HEK293 (cell line): ENCODE results near the gene NOS1AP.

Experiments used
- CTCF ChIA-PET: fragments of 350-600 bp; formaldehyde crosslinking; extraction: SDS; loops from one replicate; lab custom pipeline; 2021; ENCODE audit warnings: antibody characterized with exemption; lab: Yijun Ruan, JAX
- POLR2A ChIA-PET: fragments of 300-600 bp; formaldehyde crosslinking; extraction: SDS; loops from one replicate; lab custom pipeline; 2020; ENCODE audit warnings: antibody characterized with exemption, inconsistent platforms; lab: Yijun Ruan, JAX
- H3K27ac ChIP-seq: fragments of 200-500 bp; sonication (Bioruptor generic); 2 replicates; pipeline ENCODE4 v1.5.1; 2014; ENCODE audit warnings: low read depth, low read length, control low read depth, inconsistent platforms; ENCODE audit errors: extremely low read depth
- H3K36me3 ChIP-seq, 2 experiments: fragments of 200-500 bp in 1 of 2; sonication (Bioruptor generic) in 1 of 2; 1 replicate in 1 of 2; 2 replicates in 1 of 2; pipeline ENCODE4 v1.5.1; 2014 to 2017; ENCODE audit warnings: inconsistent platforms in 2 of 2, low read length in 2 of 2; ENCODE audit not compliant: control insufficient read depth in 2 of 2, insufficient read depth in 1 of 2
- H3K4me1 ChIP-seq: fragments of 200-500 bp; sonication (Bioruptor generic); 2 replicates; pipeline ENCODE4 v1.5.1; 2014; ENCODE audit warnings: mild to moderate bottlenecking, low read length, inconsistent platforms; ENCODE audit not compliant: control insufficient read depth, insufficient read depth
- H3K4me3 ChIP-seq: 2 replicates; pipeline ENCODE4 v1.5.1; 2011; ENCODE audit warnings: low read depth, mild to moderate bottlenecking, control low read depth, low read length, moderate library complexity
- H3K9me3 ChIP-seq: fragments of 200-500 bp; sonication (Bioruptor generic); 2 replicates; pipeline ENCODE4 v1.5.1; 2014; ENCODE audit warnings: low read depth, low read length, inconsistent platforms; ENCODE audit not compliant: control insufficient read depth, insufficient read depth
- HOXC10 ChIP-seq: sonication (generic); formaldehyde crosslinking; IDR thresholded peaks from 2 replicates; pipeline ENCODE4 v1.8.1; 2023; ENCODE audit warnings: mild to moderate bottlenecking, missing genetic modification reagents
- HOXD13 ChIP-seq: sonication (generic); formaldehyde crosslinking; IDR thresholded peaks from 2 replicates; pipeline ENCODE4 v1.8.0; 2022; ENCODE audit warnings: missing genetic modification reagents, borderline replicate concordance
- IKZF3 ChIP-seq: fragments of 450-650 bp; IDR thresholded peaks from 2 replicates; pipeline ENCODE4 v1.5.0; 2018; ENCODE audit warnings: missing biosample characterization, mild to moderate bottlenecking, missing genetic modification characterization, moderate library complexity
- KLF1 ChIP-seq: fragments of 450-650 bp; formaldehyde crosslinking; IDR thresholded peaks from 2 replicates; pipeline ENCODE4 v1.5.1; 2016; ENCODE audit warnings: missing biosample characterization, missing genetic modification characterization
- KLF10 ChIP-seq: fragments of 450-650 bp; IDR thresholded peaks from 2 replicates; pipeline ENCODE4 v1.5.1; 2018; ENCODE audit warnings: missing biosample characterization, mild to moderate bottlenecking, missing genetic modification characterization
- KLF7 ChIP-seq: fragments of 450-650 bp; formaldehyde crosslinking; IDR thresholded peaks from 2 replicates; pipeline ENCODE4 v1.5.1; 2016; ENCODE audit warnings: missing biosample characterization, missing genetic modification characterization, borderline replicate concordance
- KLF9 ChIP-seq: fragments of 450-650 bp; formaldehyde crosslinking; IDR thresholded peaks from 2 replicates; pipeline ENCODE4 v1.5.1; 2016; ENCODE audit warnings: missing biosample characterization, missing genetic modification characterization, low read depth
- MYNN ChIP-seq: fragments of 450-650 bp; formaldehyde crosslinking; IDR thresholded peaks from 2 replicates; pipeline ENCODE4 v1.5.1; 2016; ENCODE audit warnings: missing biosample characterization, missing genetic modification characterization, borderline replicate concordance
- SALL2 ChIP-seq: fragments of 450-650 bp; formaldehyde crosslinking; IDR thresholded peaks from 2 replicates; pipeline ENCODE4 v1.5.0; 2017; ENCODE audit warnings: missing biosample characterization, mild to moderate bottlenecking, missing genetic modification characterization, borderline replicate concordance
- SCRT2 ChIP-seq: fragments of 450-650 bp; formaldehyde crosslinking; IDR thresholded peaks from 2 replicates; pipeline ENCODE4 v1.5.1; 2016; ENCODE audit warnings: missing biosample characterization, missing genetic modification characterization
- WT1 ChIP-seq: fragments of 450-650 bp; formaldehyde crosslinking; IDR thresholded peaks from 2 replicates; pipeline ENCODE4 v1.5.1; 2016; ENCODE audit warnings: missing biosample characterization, missing genetic modification characterization
- ZBTB17 ChIP-seq: fragments of 450-650 bp; formaldehyde crosslinking; IDR thresholded peaks from 2 replicates; pipeline ENCODE4 v1.5.1; 2016; ENCODE audit warnings: missing biosample characterization, missing genetic modification characterization
- ZBTB8A ChIP-seq: fragments of 450-650 bp; formaldehyde crosslinking; IDR thresholded peaks from 2 replicates; pipeline ENCODE4 v1.5.1; 2016; ENCODE audit warnings: missing biosample characterization, missing genetic modification characterization
- ZFP41 ChIP-seq: fragments of 450-650 bp; formaldehyde crosslinking; IDR thresholded peaks from 2 replicates; pipeline ENCODE4 v1.5.1; 2016; ENCODE audit warnings: missing biosample characterization, missing genetic modification characterization, borderline replicate concordance
- ZNF138 ChIP-seq: fragments of 450-650 bp; formaldehyde crosslinking; IDR thresholded peaks from 2 replicates; pipeline ENCODE4 v1.5.1; 2016; ENCODE audit warnings: missing biosample characterization, missing genetic modification characterization, borderline replicate concordance
- ZNF157 ChIP-seq: fragments of 450-650 bp; formaldehyde crosslinking; IDR thresholded peaks from 2 replicates; pipeline ENCODE4 v1.5.1; 2016; ENCODE audit warnings: missing biosample characterization, missing genetic modification characterization
- ZNF184 ChIP-seq: fragments of 450-650 bp; IDR thresholded peaks from 2 replicates; pipeline ENCODE4 v1.5.1; 2018; ENCODE audit warnings: missing biosample characterization, mild to moderate bottlenecking, missing genetic modification characterization
- ZNF202 ChIP-seq: fragments of 450-650 bp; formaldehyde crosslinking; IDR thresholded peaks from 2 replicates; pipeline ENCODE4 v1.5.1; 2016; ENCODE audit warnings: missing biosample characterization, missing genetic modification characterization, borderline replicate concordance
- ZNF391 ChIP-seq: fragments of 450-650 bp; formaldehyde crosslinking; IDR thresholded peaks from 2 replicates; pipeline ENCODE4 v1.5.1; 2016; ENCODE audit warnings: low read depth, missing biosample characterization, missing genetic modification characterization, borderline replicate concordance
- ZNF624 ChIP-seq: fragments of 450-650 bp; formaldehyde crosslinking; IDR thresholded peaks from 2 replicates; pipeline ENCODE4 v1.5.1; 2017; ENCODE audit warnings: missing biosample characterization, missing genetic modification characterization
- TF ChIP-seq, protein P1 (sequence below): fragments of 450-650 bp; formaldehyde crosslinking; IDR thresholded peaks from 2 replicates; pipeline ENCODE4 v1.5.1; 2017; ENCODE audit warnings: missing biosample characterization, missing genetic modification characterization
- TF ChIP-seq, protein P2 (sequence below): fragments of 450-650 bp; IDR thresholded peaks from 2 replicates; pipeline ENCODE4 v1.5.1; 2018; ENCODE audit warnings: missing biosample characterization, missing genetic modification characterization
- TF ChIP-seq, protein P3 (sequence below): fragments of 450-650 bp; formaldehyde crosslinking; IDR thresholded peaks from 2 replicates; pipeline ENCODE4 v1.5.1; 2017; ENCODE audit warnings: missing biosample characterization, missing genetic modification characterization
- TF ChIP-seq, protein P4 (sequence below): fragments of 450-650 bp; formaldehyde crosslinking; IDR thresholded peaks from 2 replicates; pipeline ENCODE4 v1.5.1; 2016; ENCODE audit warnings: missing biosample characterization, missing genetic modification characterization

The NOS1AP gene

DNA sequence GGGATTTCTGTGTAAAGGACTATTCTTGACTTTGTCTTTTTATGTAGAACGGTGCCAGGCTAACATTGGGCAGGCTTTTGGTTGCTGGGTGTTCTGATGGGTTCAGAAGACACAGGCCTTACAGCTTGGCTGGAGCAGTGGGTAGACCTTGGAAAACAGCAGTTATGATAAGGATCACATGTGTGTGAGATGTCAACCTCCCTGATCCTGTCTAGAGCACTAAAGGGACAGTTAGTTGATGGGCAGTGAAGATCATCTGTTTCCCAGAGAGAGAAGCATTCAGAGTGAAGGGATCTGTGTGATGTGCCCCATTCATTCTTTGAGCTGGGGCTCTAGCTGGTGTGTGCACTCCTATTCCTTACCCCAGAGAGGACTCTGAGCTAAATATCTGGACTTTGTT is 88.0 kb downstream of the NOS1AP start:
- TF ChIP-seq IKZF3 (tag by site-specific recombination): no peak
- TF ChIP-seq, protein P1, sequence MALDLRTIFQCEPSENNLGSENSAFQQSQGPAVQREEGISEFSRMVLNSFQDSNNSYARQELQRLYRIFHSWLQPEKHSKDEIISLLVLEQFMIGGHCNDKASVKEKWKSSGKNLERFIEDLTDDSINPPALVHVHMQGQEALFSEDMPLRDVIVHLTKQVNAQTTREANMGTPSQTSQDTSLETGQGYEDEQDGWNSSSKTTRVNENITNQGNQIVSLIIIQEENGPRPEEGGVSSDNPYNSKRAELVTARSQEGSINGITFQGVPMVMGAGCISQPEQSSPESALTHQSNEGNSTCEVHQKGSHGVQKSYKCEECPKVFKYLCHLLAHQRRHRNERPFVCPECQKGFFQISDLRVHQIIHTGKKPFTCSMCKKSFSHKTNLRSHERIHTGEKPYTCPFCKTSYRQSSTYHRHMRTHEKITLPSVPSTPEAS (tag by site-specific recombination): no peak
- Histone ChIP-seq H3K9me3 (no peaks in the 10 kb centered on the region), H3K4me3 (no peak overlapping the region), H3K4me1 (peaks cover 14% of the 10 kb centered on the region), H3K27ac (no peak overlapping the region), H3K36me3 (no peaks in the 10 kb centered on the region)
- CTCF ChIA-PET: no interaction called here
- POLR2A ChIA-PET: no interaction called here

DNA sequence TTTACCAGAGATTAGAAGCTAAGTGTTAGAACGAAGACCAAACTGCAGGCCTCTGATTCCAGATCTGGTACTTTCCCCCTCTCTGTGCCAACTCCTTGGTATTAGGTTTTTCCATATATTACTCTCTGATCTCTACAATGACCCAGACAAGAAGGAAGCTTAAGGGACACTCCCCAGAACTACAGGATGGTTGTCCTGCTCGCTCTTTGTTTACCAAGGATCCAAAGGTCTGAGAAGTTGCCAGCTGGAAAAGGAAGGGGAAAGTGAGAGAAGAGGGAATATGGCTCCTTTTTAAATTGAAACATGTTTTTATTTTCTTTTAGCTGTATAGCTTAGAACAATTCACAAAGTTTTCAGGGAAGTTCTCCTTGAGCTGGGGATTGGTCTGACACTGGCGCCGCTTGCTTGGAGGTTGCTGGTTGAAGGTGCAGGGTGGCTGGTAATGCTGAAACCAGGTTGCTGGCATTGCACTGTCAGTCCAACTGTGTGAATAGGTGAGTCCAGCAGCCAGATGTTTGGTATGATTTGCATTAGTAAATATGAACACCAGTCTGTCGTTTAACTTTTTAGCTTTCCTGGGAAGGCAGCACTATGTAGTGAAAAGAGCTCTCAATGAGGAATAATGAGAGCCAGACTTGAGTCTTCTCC is 89.3 kb downstream of the NOS1AP start:
- H3K4me1 ChIP-seq: peaks cover 12% of the 10 kb centered on the region
- TF ChIP-seq HOXC10: no peak
- TF ChIP-seq ZBTB8A (tag by site-specific recombination): no peak
- TF ChIP-seq, protein P2, sequence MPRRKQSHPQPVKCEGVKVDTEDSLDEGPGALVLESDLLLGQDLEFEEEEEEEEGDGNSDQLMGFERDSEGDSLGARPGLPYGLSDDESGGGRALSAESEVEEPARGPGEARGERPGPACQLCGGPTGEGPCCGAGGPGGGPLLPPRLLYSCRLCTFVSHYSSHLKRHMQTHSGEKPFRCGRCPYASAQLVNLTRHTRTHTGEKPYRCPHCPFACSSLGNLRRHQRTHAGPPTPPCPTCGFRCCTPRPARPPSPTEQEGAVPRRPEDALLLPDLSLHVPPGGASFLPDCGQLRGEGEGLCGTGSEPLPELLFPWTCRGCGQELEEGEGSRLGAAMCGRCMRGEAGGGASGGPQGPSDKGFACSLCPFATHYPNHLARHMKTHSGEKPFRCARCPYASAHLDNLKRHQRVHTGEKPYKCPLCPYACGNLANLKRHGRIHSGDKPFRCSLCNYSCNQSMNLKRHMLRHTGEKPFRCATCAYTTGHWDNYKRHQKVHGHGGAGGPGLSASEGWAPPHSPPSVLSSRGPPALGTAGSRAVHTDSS (tag by site-specific recombination): no peak
- TF ChIP-seq HOXD13: no peak
- no peak for TF ChIP-seq MYNN
- TF ChIP-seq, protein P3, sequence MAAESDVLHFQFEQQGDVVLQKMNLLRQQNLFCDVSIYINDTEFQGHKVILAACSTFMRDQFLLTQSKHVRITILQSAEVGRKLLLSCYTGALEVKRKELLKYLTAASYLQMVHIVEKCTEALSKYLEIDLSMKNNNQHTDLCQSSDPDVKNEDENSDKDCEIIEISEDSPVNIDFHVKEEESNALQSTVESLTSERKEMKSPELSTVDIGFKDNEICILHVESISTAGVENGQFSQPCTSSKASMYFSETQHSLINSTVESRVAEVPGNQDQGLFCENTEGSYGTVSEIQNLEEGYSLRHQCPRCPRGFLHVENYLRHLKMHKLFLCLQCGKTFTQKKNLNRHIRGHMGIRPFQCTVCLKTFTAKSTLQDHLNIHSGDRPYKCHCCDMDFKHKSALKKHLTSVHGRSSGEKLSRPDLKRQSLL (tag by site-specific recombination): no peak
- no peak for TF ChIP-seq ZNF391 (tag by site-specific recombination)
- no peak for TF ChIP-seq ZNF624
- no peaks in the 10 kb centered on the region for H3K9me3 ChIP-seq
- POLR2A ChIA-PET: interaction anchor here (1.3 kb wide), 1 partner anchor 13 kb away, joined by 3 read pairs; no protein-coding TSS in a partner anchor
- CTCF ChIA-PET: interaction anchor here (0.6 to 0.9 kb wide), 2 partner anchors 22 to 96 kb away, joined by 3 to 5 read pairs; no protein-coding TSS in a partner anchor
- H3K27ac ChIP-seq: no peak overlapping the region
- no peak overlapping the region for H3K4me3 ChIP-seq
- H3K36me3 ChIP-seq: no peaks in the 10 kb centered on the region

DNA sequence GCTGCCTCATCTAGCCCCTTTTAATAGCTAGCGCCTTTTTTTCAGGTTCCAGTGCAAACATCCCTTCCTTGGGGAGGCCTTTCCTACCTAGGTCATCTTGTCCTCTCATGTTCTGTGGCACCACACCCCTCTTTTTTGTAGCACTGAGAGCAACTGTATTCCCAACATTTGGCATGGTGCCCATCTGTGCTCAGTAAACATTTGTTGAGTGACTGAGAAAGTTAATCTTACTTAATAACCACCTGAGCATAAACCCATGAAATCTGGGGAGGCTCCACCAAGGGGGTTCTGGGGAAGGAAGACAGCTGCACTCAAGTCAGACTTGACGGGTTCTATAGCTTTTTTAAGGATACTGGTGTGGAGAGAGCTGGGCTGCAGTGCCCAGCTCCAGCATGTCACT is 90.0 kb downstream of the NOS1AP start:
- Histone ChIP-seq H3K9me3 (no peaks in the 10 kb centered on the region), H3K27ac (no peak overlapping the region), H3K4me1 (peaks cover 13% of the 10 kb centered on the region), H3K36me3 (no peaks in the 10 kb centered on the region), H3K4me3 (no peak overlapping the region)
- POLR2A ChIA-PET: interaction anchor here (1.3 kb wide), 1 partner anchor 14 kb away, joined by 3 read pairs; no protein-coding TSS in a partner anchor
- CTCF ChIA-PET: interaction anchor here (1.0 kb wide), 1 partner anchor 48 kb away, joined by 3 read pairs; no protein-coding TSS in a partner anchor
- TF ChIP-seq SALL2 (tag by site-specific recombination) (no peak), SCRT2 (peak; percentile 14; the same call in 1 of the 2 replicates), ZNF202 (tag by site-specific recombination) (no peak), KLF9 (tag by site-specific recombination) (0 out of 2 replicates have a peak, but pooled peaks have one; percentile 30), KLF10 (tag by site-specific recombination) (no peak), ZNF157 (tag by site-specific recombination) (no peak), ZNF184 (tag by site-specific recombination) (no peak), ZBTB17 (peak; percentile 30; the same call in 1 of the 2 replicates), WT1 (no peak), KLF7 (tag by site-specific recombination) (no peak), ZNF138 (tag by site-specific recombination) (no peak), KLF1 (tag by site-specific recombination) (peak; percentile 45; the same call in 1 of the 2 replicates), ZFP41 (tag by site-specific recombination) (no peak), ZNF391 (tag by site-specific recombination) (no peak)
- TF ChIP-seq, protein P4, sequence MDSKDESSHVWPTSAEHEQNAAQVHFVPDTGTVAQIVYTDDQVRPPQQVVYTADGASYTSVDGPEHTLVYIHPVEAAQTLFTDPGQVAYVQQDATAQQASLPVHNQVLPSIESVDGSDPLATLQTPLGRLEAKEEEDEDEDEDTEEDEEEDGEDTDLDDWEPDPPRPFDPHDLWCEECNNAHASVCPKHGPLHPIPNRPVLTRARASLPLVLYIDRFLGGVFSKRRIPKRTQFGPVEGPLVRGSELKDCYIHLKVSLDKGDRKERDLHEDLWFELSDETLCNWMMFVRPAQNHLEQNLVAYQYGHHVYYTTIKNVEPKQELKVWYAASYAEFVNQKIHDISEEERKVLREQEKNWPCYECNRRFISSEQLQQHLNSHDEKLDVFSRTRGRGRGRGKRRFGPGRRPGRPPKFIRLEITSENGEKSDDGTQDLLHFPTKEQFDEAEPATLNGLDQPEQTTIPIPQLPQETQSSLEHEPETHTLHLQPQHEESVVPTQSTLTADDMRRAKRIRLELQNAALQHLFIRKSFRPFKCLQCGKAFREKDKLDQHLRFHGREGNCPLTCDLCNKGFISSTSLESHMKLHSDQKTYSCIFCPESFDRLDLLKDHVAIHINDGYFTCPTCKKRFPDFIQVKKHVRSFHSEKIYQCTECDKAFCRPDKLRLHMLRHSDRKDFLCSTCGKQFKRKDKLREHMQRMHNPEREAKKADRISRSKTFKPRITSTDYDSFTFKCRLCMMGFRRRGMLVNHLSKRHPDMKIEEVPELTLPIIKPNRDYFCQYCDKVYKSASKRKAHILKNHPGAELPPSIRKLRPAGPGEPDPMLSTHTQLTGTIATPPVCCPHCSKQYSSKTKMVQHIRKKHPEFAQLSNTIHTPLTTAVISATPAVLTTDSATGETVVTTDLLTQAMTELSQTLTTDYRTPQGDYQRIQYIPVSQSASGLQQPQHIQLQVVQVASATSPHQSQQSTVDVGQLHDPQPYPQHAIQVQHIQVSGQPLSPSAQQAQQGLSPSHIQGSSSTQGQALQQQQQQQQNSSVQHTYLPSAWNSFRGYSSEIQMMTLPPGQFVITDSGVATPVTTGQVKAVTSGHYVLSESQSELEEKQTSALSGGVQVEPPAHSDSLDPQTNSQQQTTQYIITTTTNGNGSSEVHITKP: peak; percentile 55; the same call in 1 of the 2 replicates
